OCI-LY1 (cell line): ENCODE results near the gene MRM2.
A peak's percentile ranks its signal among the peaks of the same experiment; 100 is the strongest.

ENCODE experiments used
- H2AFZ ChIP-seq: fragments of 200-600 bp; sonication (generic), shearing (Covaris generic); 2 replicates; pipeline ENCODE4 v1.6.0; 2014; ENCODE audit warnings: antibody characterized with exemption, mild to moderate bottlenecking, low read length
- H3F3A ChIP-seq: fragments of 200-600 bp; sonication (generic), shearing (Covaris generic); 2 replicates; pipeline ENCODE4 v1.6.0; 2014; ENCODE audit warnings: mild to moderate bottlenecking, antibody characterized with exemption, low read length, moderate library complexity; ENCODE audit not compliant: insufficient read depth
- H3K27ac ChIP-seq: fragments of 200-600 bp; sonication (generic); 2 replicates; pipeline ENCODE4 v1.5.1; 2014; ENCODE audit warnings: low read length, mixed run types, mild to moderate bottlenecking, low read depth; ENCODE audit not compliant: poor library complexity, severe bottlenecking
- H3K27me3 ChIP-seq: fragments of 200-600 bp; sonication (generic); 2 replicates; pipeline ENCODE4 v1.6.0; 2014; ENCODE audit warnings: antibody characterized with exemption, mild to moderate bottlenecking, low read length, moderate library complexity; ENCODE audit not compliant: insufficient read depth
- H3K36me3 ChIP-seq: fragments of 200-600 bp; sonication (generic); 2 replicates; pipeline ENCODE4 v1.6.1; 2014; ENCODE audit warnings: mild to moderate bottlenecking, antibody characterized with exemption, low read length, moderate library complexity, mixed read lengths; ENCODE audit not compliant: insufficient read depth
- H3K4me1 ChIP-seq: fragments of 200-600 bp; sonication (generic); 2 replicates; pipeline ENCODE4 v1.5.1; 2014; ENCODE audit warnings: mild to moderate bottlenecking, low read length, moderate library complexity; ENCODE audit not compliant: insufficient read depth, severe bottlenecking
- H3K4me2 ChIP-seq: fragments of 200-600 bp; sonication (generic), shearing (Covaris generic); 2 replicates; pipeline ENCODE4 v1.6.1; 2014; ENCODE audit warnings: low read length
- H3K4me3 ChIP-seq: fragments of 200-600 bp; sonication (generic); 2 replicates; pipeline ENCODE4 v1.5.1; 2014; ENCODE audit warnings: low read length, low read depth, mild to moderate bottlenecking, mixed read lengths; ENCODE audit not compliant: poor library complexity, severe bottlenecking
- H3K79me2 ChIP-seq: fragments of 200-600 bp; shearing (Covaris generic); 2 replicates; pipeline ENCODE4 v1.6.1; 2016; ENCODE audit warnings: mixed run types, low read length, mixed read lengths; ENCODE audit not compliant: insufficient read depth
- H3K9ac ChIP-seq: fragments of 200-600 bp; sonication (generic), shearing (Covaris generic); 2 replicates; pipeline ENCODE4 v1.6.1; 2014; ENCODE audit warnings: mild to moderate bottlenecking, low read length, mixed read lengths
- H3K9me2 ChIP-seq: fragments of 200-600 bp; sonication (generic), shearing (Covaris generic); 2 replicates; pipeline ENCODE4 v1.6.1; 2014; ENCODE audit warnings: low read depth, mild to moderate bottlenecking, low read length, mixed read lengths
- H3K9me3 ChIP-seq: fragments of 200-600 bp; shearing (Covaris generic); 2 replicates; pipeline ENCODE4 v1.6.1; 2014; ENCODE audit warnings: low read length, mixed read lengths
- H4K20me1 ChIP-seq: fragments of 200-600 bp; sonication (generic), shearing (Covaris generic); 2 replicates; pipeline ENCODE4 v1.6.0; 2016; ENCODE audit warnings: mild to moderate bottlenecking, low read length; ENCODE audit not compliant: insufficient read depth
- EZH2 ChIP-seq: fragments of 200-600 bp; sonication (generic), shearing (Covaris generic); IDR thresholded peaks from 2 replicates; pipeline ENCODE4 v1.8.0; 2017; ENCODE audit warnings: borderline replicate concordance, mixed run types, mild to moderate bottlenecking, antibody characterized with exemption, low read length, moderate library complexity, mixed read lengths
- TF ChIP-seq, protein P1 (sequence below): fragments of 200-600 bp; sonication (generic), shearing (Covaris generic); IDR thresholded peaks from 2 replicates; pipeline ENCODE4 v1.5.1; 2017; ENCODE audit warnings: mild to moderate bottlenecking, antibody characterized with exemption, low read length, moderate library complexity, mixed read lengths

The MRM2 gene

DNA sequence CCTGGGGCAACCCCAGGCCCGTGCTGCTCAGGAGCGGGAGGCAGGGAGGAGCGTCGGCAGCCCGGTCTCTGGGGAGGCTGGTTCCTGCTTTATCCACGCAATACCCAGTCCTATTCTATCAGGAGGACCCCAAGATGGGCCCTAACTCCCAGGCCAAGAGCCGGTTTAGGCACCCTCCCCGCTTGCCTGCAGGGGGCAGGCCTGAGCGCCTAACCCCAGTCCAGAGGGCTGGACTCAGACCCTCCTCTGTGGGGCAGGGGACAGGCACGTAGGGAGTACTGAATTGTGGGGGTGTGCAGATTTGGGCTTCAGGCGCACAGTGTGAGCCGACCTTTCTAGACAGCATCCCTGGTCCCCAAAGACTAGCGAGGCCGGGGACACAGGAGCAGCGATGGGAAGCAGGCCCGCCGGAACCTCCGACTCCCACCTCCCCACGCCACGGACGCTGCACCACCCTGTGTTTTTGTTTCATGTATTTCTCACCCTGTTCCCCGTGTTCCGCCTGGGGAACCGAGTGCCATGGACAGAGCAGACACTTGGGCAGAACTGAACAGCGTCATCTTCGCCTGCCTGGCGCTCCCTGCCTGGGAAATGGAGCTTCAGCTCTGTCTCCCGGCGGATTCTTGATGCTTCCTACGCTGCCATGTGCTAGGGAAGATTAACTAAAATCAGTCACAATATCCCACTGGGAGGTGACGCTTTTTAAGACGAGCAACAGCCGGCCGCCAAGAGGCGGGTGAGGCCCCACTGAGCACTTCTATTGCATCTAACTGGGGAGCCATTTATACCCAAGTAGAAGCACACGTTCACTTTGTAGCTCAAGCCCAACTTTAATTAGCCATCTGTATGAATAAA lies 5.4 kb upstream of the MRM2 start:
- no peaks in the 10 kb centered on the region for H3K27me3 ChIP-seq
- H4K20me1 ChIP-seq = no peaks in the 10 kb centered on the region
- peaks cover 34% of the 10 kb centered on the region for H3K4me1 ChIP-seq
- H3F3A ChIP-seq = no peaks in the 10 kb centered on the region
- H3K79me2 ChIP-seq = no peaks in the 10 kb centered on the region
- no peaks in the 10 kb centered on the region for H3K9me3 ChIP-seq
- H3K4me2 ChIP-seq = no peak overlapping the region
- H3K9ac ChIP-seq = no peak overlapping the region
- H3K36me3 ChIP-seq = peaks cover 9% of the 10 kb centered on the region; the same call in 1 of the 2 replicates
- no peak overlapping the region for H2AFZ ChIP-seq
- TF ChIP-seq, protein P1, sequence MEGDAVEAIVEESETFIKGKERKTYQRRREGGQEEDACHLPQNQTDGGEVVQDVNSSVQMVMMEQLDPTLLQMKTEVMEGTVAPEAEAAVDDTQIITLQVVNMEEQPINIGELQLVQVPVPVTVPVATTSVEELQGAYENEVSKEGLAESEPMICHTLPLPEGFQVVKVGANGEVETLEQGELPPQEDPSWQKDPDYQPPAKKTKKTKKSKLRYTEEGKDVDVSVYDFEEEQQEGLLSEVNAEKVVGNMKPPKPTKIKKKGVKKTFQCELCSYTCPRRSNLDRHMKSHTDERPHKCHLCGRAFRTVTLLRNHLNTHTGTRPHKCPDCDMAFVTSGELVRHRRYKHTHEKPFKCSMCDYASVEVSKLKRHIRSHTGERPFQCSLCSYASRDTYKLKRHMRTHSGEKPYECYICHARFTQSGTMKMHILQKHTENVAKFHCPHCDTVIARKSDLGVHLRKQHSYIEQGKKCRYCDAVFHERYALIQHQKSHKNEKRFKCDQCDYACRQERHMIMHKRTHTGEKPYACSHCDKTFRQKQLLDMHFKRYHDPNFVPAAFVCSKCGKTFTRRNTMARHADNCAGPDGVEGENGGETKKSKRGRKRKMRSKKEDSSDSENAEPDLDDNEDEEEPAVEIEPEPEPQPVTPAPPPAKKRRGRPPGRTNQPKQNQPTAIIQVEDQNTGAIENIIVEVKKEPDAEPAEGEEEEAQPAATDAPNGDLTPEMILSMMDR = peak; percentile 81
- no peak for TF ChIP-seq EZH2
- H3K27ac ChIP-seq = no peak overlapping the region
- no peaks in the 10 kb centered on the region for H3K9me2 ChIP-seq
- H3K4me3 ChIP-seq = no peak overlapping the region

DNA sequence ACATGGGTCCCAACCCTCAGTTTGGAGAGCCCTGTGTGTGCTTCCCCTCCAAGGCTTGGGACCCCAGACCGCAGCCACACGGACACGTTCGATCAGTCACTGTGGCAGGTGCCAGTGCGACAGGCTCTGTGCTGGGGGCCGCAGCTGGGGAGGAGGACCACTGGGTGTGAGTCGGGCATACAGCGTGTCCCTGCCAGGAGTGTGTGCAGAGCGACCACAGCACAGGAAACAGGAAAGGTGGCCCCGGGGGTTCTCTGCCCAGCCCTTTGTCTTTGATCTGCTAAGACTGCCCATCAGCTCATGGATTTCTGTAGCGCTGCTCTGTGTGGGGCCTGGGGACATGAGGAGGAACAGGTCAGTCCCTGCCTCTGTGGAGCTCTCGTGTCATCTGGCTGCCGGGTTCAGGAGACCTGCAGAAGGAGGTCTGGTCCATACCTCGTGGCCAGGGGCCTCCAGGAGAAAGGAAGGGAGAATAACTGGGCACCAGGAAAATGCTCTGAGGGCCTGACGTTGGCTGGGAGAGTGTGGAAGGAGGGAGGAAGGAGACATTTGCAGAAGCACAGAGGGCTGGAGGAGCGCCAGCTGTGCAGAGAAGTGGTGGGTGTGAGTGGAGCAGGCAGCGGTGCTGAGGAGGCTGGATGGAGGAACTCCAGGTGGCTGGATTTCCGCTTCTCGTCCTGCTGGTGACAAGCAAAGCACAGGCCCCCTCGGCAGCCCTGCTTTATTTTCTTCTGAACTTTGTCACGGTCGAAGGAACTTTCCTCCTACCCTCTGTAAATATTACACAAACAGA lies 4.1 kb upstream of the MRM2 start:
- H3K9ac ChIP-seq = no peak overlapping the region
- no peak overlapping the region; the same call in 1 of the 2 replicates for H3K4me2 ChIP-seq
- H3K27me3 ChIP-seq = no peaks in the 10 kb centered on the region

DNA sequence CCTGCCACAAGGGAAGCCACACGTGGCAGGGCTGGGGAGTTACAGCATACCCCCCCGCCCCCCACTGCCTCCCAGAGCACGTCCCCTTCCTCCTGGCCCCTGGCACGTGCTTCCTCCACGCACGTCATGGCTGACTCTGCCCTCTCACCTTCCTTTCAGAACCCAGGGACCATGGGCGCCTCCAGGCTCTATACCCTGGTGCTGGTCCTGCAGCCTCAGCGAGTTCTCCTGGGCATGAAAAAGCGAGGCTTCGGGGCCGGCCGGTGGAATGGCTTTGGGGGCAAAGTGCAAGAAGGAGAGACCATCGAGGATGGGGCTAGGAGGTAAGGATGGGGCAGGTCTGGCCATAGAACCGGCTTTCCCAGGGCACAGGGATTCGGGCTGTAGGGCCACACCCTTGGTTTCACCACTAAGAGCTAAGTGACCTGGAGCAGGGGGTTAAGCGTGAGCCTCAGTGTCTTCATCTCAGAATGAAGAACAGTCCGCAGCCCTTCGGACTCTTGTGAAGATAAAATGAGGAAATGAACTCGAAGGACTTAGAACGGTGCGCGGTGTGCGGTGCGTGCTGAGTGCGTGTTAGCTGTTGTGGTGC lies 2.5 kb upstream of the MRM2 start:
- H2AFZ ChIP-seq = no peak overlapping the region
- no peaks in the 10 kb centered on the region for H3K9me3 ChIP-seq
- H3K4me3 ChIP-seq = peak overlapping the region; percentile 8
- H3K79me2 ChIP-seq = peaks cover 14% of the 10 kb centered on the region
- peak overlapping the region; percentile 19; the same call in 1 of the 2 replicates for H3K4me2 ChIP-seq
- no peaks in the 10 kb centered on the region for H3K9me2 ChIP-seq
- peak overlapping the region; percentile 5 for H3K27ac ChIP-seq
- no peak for TF ChIP-seq EZH2
- TF ChIP-seq, protein P1 = no peak
- H3F3A ChIP-seq = no peaks in the 10 kb centered on the region
- H3K9ac ChIP-seq = peak overlapping the region; percentile 11; the same call in 1 of the 2 replicates
- peaks cover 45% of the 10 kb centered on the region for H3K4me1 ChIP-seq
- no peaks in the 10 kb centered on the region for H3K27me3 ChIP-seq
- no peaks in the 10 kb centered on the region for H4K20me1 ChIP-seq
- H3K36me3 ChIP-seq = peaks cover 3% of the 10 kb centered on the region

More for the DNA sequence above, 4.1 kb upstream of the MRM2 start:
- peaks cover 36% of the 10 kb centered on the region for H3K4me1 ChIP-seq
- H3K36me3 ChIP-seq = peaks cover 5% of the 10 kb centered on the region; the same call in 1 of the 2 replicates
- H3F3A ChIP-seq = no peaks in the 10 kb centered on the region
- H2AFZ ChIP-seq = no peak overlapping the region
- no peaks in the 10 kb centered on the region for H3K9me3 ChIP-seq
- H3K27ac ChIP-seq = no peak overlapping the region
- no peaks in the 10 kb centered on the region for H3K9me2 ChIP-seq
- no peak overlapping the region for H3K4me3 ChIP-seq
- H4K20me1 ChIP-seq = no peaks in the 10 kb centered on the region
- TF ChIP-seq EZH2 = no peak
- TF ChIP-seq, protein P1 = no peak
- H3K79me2 ChIP-seq = peaks cover 6% of the 10 kb centered on the region
